ENCODE results near the gene TMEM221.

The TMEM221 gene

DNA sequence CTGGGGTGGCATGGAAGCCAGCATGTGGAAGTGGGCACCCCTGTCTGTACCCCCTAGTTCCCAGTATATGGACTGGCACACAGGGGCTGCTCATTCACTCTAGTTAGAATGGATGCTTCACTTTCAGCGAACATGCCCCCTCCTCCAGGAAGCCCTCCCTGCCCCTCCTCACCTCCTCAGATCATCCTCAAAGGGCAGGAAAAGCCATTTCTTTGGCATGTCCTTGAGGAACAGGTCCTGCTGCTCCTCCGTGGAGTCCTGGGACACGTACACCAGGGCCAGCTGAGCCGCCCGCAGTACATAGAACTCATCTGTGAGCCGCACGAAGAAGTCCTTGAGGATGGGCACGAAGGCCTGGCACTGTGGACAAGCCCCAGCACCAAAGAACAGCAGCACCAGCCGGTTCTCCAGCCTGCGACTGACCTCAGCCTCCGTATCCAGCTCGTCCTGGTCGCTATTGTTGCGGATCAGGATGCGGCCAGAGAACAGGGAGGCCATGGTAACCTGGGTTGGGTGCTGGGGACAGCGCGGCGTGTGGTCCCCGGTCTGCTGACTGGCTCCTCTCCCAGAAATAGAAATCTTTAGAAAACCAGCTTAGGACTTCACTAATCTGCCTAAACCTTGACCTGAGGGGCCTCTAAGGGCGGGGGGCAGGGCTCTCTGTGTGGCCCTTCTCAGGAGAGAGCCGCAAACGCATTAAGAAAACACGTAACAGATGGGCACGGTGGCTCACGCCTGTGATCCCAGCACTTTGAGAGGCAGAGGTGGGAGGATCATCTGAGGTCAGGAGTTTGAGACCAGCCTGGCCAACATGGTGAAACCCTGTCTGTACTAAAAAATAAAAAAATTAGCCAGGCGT is 12.1 kb upstream of the TMEM221 start, which contains the start of gene NXNL1:
TSS of gene NXNL1 (minus strand) at position 555 of the 859 bp plus-strand sequence. CDS start at position 498, 57 bp downstream.
- H3K9me3 Mint-ChIP-seq: no peaks in the 10 kb centered on the region

DNA sequence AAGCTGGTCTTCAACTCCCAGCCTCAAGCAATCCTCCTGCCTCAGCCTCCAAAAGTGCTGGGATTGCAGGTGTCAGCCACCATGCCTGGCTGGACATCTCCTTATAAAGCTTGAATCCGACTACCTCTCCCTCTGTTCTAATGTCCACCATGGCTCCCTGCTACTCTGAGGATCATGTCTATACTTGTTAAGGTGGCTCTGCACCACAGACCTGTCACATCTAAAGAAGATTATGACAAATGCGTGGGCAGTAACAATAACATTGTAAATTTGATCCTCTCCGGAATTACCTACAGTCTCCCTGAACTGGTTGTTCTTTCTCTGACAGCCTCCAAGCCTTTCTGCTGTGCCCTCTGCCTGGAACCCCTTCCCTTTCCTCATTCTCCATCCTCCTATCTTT is 10.5 kb upstream of the TMEM221 start:
- Mint-ChIP-seq H3K36me3 (no peaks in the 10 kb centered on the region), H3K4me3 (no peak overlapping the region), H3K9me3 (no peaks in the 10 kb centered on the region), H3K4me1 (no peaks in the 10 kb centered on the region), H3K27ac (no peak overlapping the region), H3K27me3 (peaks cover 18% of the 10 kb centered on the region)

More for the DNA sequence above, 12.1 kb upstream of the TMEM221 start, which contains the start of gene NXNL1:
- no peak within 1 kb of the TSS for H3K4me3 Mint-ChIP-seq
- no peak within 1 kb of the TSS for H3K27ac Mint-ChIP-seq
- peaks cover 12% of the 10 kb centered on the region for H3K27me3 Mint-ChIP-seq
- H3K4me1 Mint-ChIP-seq: peaks cover under 1% of the 10 kb centered on the region
- no peaks in the 10 kb centered on the region for H3K36me3 Mint-ChIP-seq

DNA sequence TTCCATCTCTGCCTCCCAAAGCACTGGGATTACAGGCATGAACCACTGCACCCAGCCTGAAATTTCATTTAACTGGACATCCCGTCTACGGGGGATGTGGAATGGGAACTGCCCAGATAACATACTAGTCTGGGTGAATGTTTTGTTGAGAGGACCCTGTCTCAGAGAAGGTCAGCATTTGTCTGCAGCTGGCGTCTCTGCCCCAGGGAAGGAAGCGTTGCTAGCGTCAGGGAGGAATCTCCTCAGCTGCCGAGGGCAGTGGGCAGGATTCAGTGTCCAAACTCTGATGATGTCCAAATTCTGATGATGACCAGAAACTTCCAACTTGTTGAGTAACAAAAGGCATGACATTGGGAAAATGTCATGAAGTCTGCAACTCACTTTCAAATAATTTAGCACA is 9.1 kb upstream of the TMEM221 start:
- H3K4me1 Mint-ChIP-seq: peaks cover 6% of the 10 kb centered on the region
- H3K4me3 Mint-ChIP-seq: no peak overlapping the region
- peaks cover 2% of the 10 kb centered on the region for H3K36me3 Mint-ChIP-seq
- H3K27me3 Mint-ChIP-seq: peaks cover 21% of the 10 kb centered on the region
- no peak overlapping the region for H3K27ac Mint-ChIP-seq
- H3K9me3 Mint-ChIP-seq: no peaks in the 10 kb centered on the region

DNA sequence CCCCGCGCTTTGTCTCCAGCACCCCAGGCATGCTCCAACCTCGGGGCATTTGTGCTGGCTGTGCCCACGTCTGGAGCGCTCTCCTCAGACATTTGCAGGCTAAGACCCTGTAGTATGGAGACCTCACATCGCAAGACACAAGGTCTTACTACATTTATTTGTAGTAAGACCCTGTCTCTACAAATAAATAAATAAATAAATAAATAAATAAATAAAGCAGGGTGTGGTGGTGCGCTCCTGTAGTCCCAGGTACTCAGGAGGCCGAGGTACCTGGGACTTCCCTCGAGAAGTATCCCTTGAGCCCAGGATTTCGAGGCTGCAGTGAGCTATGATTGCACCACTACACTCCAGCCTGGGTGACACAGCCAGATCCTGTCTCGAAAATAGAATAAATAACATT is 7.7 kb upstream of the TMEM221 start:
- H3K36me3 Mint-ChIP-seq: peaks cover 2% of the 10 kb centered on the region
- H3K4me1 Mint-ChIP-seq: peaks cover 10% of the 10 kb centered on the region
- H3K27ac Mint-ChIP-seq: no peak overlapping the region
- no peaks in the 10 kb centered on the region for H3K9me3 Mint-ChIP-seq
- H3K27me3 Mint-ChIP-seq: peaks cover 21% of the 10 kb centered on the region
- H3K4me3 Mint-ChIP-seq: no peak overlapping the region

DNA sequence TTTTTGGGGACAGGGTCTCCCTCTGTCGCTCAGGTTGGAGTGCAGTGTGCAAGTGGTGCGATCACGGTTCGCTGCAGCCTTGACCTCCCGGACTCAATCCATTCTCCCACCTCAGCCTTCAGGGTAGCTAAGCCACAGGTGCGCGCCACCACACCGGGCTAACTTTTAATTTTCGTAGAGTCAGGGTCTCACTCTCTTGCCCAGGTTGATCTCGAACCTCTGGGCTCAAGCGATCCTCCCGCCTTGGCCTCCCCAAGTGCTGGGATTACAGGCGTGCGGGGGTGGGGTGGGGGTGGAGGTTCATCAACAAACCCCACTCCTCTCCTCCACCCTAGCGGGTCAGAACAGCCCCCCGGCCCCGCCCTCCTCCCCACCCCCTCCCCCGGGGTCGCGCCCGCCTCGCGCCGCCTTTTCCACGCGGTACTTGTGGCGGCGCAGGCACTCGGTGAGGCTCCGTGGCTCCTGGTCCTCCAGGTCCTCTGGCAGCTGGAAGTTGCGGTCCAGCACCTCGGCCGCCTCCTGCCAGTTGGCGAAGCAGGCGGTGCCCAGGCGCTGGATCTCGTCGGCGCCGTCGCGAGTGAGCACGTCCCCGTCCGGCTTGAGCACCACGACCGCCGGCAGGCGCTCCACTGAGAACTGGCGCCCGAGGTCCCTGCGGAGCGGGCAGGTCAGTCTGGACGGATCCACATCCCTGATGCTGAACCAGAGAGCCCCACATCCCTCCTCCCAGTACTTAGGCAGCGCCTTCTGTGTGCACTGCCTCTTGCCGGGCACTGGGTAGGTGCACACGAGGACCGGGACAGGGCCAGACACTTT is 7.0 kb upstream of the TMEM221 start:
- Mint-ChIP-seq H3K27me3 (peaks cover 21% of the 10 kb centered on the region), H3K4me3 (no peak overlapping the region), H3K27ac (no peak overlapping the region), H3K36me3 (peaks cover 2% of the 10 kb centered on the region), H3K4me1 (peaks cover 16% of the 10 kb centered on the region), H3K9me3 (no peaks in the 10 kb centered on the region)

DNA sequence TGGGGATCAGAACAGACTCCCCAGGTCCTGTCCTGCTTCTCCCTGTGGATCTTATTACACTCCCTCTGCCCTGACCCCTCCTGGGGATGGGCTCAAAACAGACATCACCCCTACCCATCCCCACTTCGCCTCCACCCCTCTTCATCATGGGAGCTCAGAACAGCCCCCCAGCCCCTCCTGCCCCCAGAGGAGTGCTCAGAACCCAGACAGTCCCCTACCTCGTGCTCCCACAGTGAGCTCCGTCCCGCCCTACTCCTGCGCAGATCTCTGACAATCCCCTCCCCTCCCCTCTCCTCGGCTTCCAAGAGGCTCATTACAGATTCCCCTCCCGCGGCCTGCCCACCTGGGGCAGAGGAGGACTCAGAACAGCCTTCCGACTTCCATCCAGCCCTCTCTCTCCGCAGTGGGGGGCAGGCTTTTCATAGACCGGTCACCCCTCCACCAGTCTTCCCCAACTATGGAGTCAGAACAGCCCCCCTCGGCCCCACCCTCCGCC is 6.2 kb upstream of the TMEM221 start:
- Mint-ChIP-seq H3K4me1 (peaks cover 24% of the 10 kb centered on the region), H3K27ac (no peak overlapping the region), H3K27me3 (peaks cover 26% of the 10 kb centered on the region), H3K9me3 (no peaks in the 10 kb centered on the region), H3K4me3 (no peak overlapping the region), H3K36me3 (peaks cover 2% of the 10 kb centered on the region)

DNA sequence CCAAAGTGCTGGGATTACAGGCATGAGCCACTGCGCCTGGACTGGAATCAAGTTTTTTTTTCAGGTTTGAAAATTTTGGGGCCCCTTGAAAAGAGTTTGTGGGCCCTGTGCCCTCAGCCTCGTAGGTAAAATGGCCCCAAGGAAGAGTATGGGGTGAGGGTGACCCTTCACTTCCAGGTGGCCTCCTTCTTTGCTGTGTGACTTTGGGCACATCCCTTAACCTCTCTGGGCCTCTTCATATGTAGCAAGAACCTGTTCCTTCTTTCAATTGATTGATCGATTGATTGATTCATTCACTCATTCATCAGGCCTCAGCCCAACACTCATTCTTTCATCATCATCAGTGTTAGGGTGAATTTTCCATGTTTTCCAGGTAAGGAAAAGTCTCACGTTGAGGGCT is 3.4 kb upstream of the TMEM221 start:
- Mint-ChIP-seq H3K27me3 (peaks cover 20% of the 10 kb centered on the region), H3K9me3 (no peaks in the 10 kb centered on the region), H3K36me3 (peaks cover 2% of the 10 kb centered on the region), H3K27ac (no peak overlapping the region), H3K4me3 (no peak overlapping the region), H3K4me1 (peaks cover 24% of the 10 kb centered on the region)

DNA sequence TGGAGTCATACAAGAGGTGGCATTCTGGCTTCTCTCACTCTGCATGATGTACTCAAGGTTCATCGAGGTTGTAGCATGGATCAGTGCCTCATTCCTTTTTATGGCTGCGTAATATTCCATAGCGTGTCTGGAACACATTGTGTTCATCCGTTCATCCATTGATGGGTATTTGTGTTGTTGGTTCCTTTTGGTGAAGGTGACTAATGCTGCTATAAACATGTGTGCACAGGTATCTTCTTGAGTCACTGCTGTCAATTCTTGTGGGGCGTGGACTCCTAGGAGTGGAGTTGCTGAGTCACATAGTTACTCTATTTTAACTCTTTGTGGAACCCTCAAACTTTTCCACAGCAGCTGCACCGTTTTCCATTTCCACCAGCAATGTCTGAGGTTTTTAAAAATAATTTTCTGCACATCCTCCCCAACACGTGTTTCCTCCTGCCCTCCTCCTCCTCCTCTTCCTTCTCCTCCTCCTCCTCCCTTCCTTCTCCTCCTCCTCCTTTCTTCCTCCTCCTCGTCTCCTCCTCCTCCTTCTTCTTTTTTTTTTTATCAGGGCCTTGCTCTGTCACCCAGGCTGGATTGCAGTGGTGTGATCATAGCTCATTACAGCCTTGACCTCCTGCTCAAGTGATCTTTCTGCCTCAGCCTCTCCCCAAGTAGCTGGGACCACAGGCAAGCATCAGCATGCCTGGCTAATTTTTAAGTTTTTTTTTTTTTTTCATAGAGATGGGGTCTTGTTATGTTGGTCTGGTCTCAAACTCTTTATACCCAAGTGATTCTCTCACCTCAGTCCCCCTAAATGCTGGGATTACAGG is 2.0 kb upstream of the TMEM221 start:
- Mint-ChIP-seq H3K4me3 (peak overlapping the region; percentile 79), H3K27ac (peak overlapping the region; percentile 61), H3K27me3 (peaks cover 14% of the 10 kb centered on the region), H3K36me3 (peaks cover 2% of the 10 kb centered on the region), H3K9me3 (no peaks in the 10 kb centered on the region), H3K4me1 (peaks cover 24% of the 10 kb centered on the region)

DNA sequence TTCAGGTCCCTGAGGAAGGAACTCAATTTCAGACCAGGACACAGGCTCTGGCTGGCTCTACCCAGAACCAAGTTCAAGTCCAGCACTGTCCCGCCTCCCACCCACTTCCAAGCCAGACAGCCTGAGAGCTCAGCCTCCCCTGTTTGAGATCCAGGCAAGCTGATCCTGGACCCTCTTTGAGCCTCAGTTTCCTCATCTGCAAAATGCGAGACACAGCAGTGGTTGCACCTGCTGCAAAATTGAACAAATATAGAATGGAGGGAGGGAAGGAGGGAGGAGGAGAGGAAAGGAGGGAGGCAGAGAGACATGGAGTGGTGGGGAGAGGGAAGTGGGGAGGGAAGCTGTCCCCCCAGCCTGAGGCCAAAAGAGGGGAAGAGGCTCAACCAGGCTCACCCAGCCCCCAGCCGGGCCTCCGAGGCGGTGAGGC is 751 bp downstream of the TMEM221 start:
- Mint-ChIP-seq H3K36me3 (no peaks in the 10 kb centered on the region), H3K27ac (no peak overlapping the region), H3K4me3 (peak overlapping the region; percentile 64), H3K9me3 (no peaks in the 10 kb centered on the region), H3K4me1 (peaks cover 18% of the 10 kb centered on the region), H3K27me3 (peaks cover 5% of the 10 kb centered on the region)

DNA sequence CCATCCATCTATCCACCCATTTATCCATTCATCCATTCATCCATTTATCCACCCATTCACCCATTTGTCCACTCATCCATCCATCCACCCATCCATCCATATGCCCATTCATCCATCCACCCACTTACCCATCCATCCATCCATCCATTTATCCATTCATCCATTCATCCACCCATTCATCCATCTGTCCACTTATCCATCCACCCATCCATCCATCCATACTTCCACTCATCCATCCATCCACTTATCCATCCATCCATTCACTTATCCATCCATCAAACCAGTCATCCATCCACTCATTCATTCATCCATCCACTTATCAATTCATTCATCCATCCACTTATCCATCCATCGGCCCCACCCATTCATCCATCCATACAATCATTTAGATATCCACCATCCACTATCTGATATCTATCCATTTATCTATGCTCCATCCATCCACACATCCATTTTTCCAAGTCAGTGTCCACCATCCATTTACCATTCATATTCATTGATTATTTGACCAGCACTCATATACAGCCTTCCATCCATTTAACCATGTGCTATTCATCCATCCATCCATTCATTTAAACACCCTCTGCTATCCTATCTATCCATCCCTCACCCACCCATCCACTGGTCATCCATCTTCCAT is 2.8 kb downstream of the TMEM221 start:
- Mint-ChIP-seq H3K27ac (no peak overlapping the region), H3K4me1 (peaks cover 9% of the 10 kb centered on the region)

DNA sequence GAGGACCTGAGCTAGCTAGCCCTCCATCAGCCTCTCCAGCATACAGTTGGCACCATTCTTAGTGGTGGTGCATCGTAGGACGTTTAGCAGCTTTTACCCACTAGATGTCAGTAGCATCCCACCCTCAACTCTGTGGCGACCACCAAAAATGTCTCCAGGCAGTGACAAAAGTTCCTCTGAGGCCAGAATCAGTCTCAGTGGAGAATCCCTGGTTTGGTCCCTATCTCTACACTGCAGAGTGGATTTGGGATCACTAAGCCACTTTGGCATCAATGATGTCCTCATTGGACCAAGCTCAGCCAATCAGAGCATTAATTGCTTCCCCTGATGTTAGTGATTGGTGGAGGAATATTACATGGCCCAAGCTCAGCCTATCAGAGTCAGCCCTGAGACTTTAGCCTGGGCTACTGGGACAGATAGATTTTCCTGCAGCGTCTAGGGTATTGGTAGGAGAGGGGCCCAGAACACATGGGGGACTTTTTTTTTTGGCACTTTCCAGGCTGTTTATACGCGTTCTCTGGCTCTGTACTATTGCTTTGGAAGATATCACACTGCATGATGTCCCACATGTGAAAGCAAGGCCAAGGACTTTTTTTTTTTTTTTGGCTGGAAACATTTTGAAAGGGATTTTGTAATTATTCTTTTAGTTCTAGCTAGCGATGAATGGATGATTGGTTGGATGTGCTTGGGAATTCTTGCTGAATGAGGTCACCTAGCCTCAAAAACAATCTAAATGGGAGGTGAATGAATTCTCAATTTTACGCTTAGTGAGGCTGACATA is 7.0 kb downstream of the TMEM221 start:
- no peaks in the 10 kb centered on the region for H3K36me3 Mint-ChIP-seq
- H3K4me1 Mint-ChIP-seq: no peaks in the 10 kb centered on the region
- peak overlapping the region; percentile 14 for H3K27ac Mint-ChIP-seq
- no peak overlapping the region for H3K4me3 Mint-ChIP-seq
- H3K9me3 Mint-ChIP-seq: no peaks in the 10 kb centered on the region
- H3K27me3 Mint-ChIP-seq: no peaks in the 10 kb centered on the region

More for the DNA sequence above, 2.8 kb downstream of the TMEM221 start:
- Mint-ChIP-seq H3K4me3 (no peak overlapping the region), H3K36me3 (no peaks in the 10 kb centered on the region), H3K27me3 (peaks cover 5% of the 10 kb centered on the region), H3K9me3 (no peaks in the 10 kb centered on the region)

DNA sequence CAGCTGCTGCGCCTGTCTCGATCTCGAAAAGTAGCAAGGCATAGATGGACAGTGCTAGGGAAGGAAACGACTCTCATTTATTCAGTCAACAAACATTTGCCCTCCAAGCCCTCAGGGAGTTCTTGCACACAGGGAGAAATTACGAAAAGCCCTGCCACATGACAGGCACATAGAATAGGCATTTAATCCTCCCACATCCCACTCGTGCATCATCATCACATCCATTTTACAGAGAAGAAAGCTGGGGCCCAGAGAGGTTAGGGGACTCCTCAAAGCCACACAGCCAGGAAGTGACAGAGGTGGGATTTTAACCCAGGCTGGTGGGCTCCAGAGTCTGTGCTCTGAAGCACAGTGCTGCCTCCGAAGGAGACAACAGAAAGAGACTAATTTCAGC is 11.6 kb downstream of the TMEM221 start:
- Mint-ChIP-seq H3K36me3 (no peaks in the 10 kb centered on the region), H3K4me1 (no peaks in the 10 kb centered on the region), H3K27me3 (no peaks in the 10 kb centered on the region), H3K27ac (no peak overlapping the region), H3K4me3 (no peak overlapping the region), H3K9me3 (no peaks in the 10 kb centered on the region)

DNA sequence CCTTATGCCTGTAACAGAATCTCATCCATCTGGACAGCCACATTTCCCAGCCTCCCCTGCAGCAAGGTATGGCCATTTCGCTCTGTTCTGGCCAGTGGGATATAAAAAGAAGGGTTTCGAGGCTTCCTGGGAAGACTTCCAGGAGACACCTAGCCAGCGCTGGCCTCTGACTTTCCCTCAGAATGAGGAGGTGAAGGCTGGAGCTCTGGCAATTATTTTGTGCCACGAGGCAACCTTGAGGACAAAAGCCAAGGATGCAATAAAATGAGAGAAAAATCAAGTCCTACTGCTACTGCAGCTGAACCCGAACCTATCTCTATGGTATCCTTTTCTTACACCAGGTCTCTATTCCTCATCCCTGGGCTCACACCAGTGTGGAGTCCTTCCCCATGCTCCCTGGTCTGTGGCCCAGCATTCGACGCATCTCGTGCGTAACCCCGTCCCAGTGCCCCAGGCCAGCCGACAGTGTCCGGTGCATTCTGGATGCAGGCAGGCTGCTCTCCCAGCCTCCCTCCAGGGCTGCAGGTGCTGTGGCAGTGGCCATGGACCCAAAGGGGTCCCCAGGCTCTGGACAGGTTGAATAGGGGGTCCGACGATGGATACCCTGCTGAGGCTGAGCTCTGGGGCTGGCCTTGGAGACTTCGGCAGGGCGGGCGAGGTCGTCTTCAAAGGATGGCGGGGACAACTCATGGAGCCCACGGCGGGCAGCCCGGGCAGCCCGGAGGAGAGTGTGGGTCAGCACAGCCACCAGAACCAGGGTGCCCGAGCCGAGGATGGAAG is 12.2 kb downstream of the TMEM221 start:
- Mint-ChIP-seq H3K36me3 (no peaks in the 10 kb centered on the region), H3K9me3 (no peaks in the 10 kb centered on the region), H3K27ac (no peak overlapping the region), H3K4me3 (no peak overlapping the region), H3K4me1 (no peaks in the 10 kb centered on the region), H3K27me3 (no peaks in the 10 kb centered on the region)

Data from activated naive CD4-positive, alpha-beta T cell treated with anti-CD3 and anti-CD28 coated beads, Interleukin-2, amount 50 U/mL, for 24 hours (primary cell).